GM12878 (cell line): Measurements from ENCODE around the gene FKBP14. TPM values are rescaled to one million over a fixed set of nuclear protein-coding genes. Genes with fewer than 3 reads are reported as not detected.

Source experiments
- ATAC-seq: fragments of 200-7000 bp; cut with Tn5 transposase; 3 replicates; pipeline ENCODE4 v1.9.1; 2020; ENCODE audit warnings: mild to moderate bottlenecking, moderate library complexity
- BruUV-seq: library from RNA; stranded (reverse); fragments of 400-500 nt; replicated peaks from 2 replicates; lab custom pipeline; 2021; lab: Mats Ljungman, UMichigan
- CTCF ChIA-PET: fragments of 300-600 bp; sonication (Branson Sonifier 250); formaldehyde crosslinking; extraction: SDS; loops from one replicate; lab custom pipeline; 2021; ENCODE audit warnings: inconsistent platforms; lab: Yijun Ruan, JAX
- POLR2A ChIA-PET: fragments of 350-600 bp; formaldehyde crosslinking; extraction: SDS; loops from one replicate; lab custom pipeline; 2021; ENCODE audit warnings: inconsistent platforms; lab: Charles Lee
- RAD21 ChIA-PET: fragments of 300-600 bp; sonication (Branson Sonifier 250); formaldehyde crosslinking; loops from one replicate; lab custom pipeline; 2023; ENCODE audit warnings: antibody characterized with exemption; ENCODE audit not compliant: unreplicated experiment; lab: Charles Lee
- SMC1A ChIA-PET: fragments of 300-600 bp; sonication (Branson Sonifier 250); formaldehyde crosslinking; loops from one replicate; lab custom pipeline; 2023; ENCODE audit not compliant: unreplicated experiment, uncharacterized antibody; lab: Charles Lee
- DNase-seq: peaks from one replicate; pipeline ENCODE4 v3.0.0-alpha.2; 2011; ENCODE audit warnings: low read depth, low spot score
- FAIRE-seq: peaks from 3 replicates; lab custom pipeline; 2011; peaks lifted over from hg19 to GRCh38; lab: Jason Lieb, UNC
- H2AFZ ChIP-seq: 2 replicates; pipeline ENCODE4 v1.6.0; 2011; ENCODE audit warnings: low read depth, low read length, control low read depth; ENCODE audit not compliant: control insufficient read depth
- H3K27ac ChIP-seq: 2 replicates; pipeline ENCODE4 v1.5.1; 2011; ENCODE audit warnings: control low read depth; ENCODE audit not compliant: control insufficient read depth, insufficient read depth
- H3K27me3 ChIP-seq, 2 experiments: replicated peaks in 1 of 2; 2 replicates each; pipeline versions ENCODE4 v1.6.0 to v1.6.1; 2011; ENCODE audit warnings: low read length in 1 of 2; ENCODE audit not compliant: control insufficient read depth in 2 of 2, insufficient read depth in 2 of 2
- H3K36me3 ChIP-seq, 2 experiments: 2 replicates each; pipeline ENCODE4 v1.5.1; 2011; ENCODE audit warnings: low read length in 1 of 2; ENCODE audit not compliant: control insufficient read depth in 2 of 2, insufficient read depth in 2 of 2
- H3K4me1 ChIP-seq: 2 replicates; pipeline ENCODE4 v1.6.1; 2011; ENCODE audit warnings: mild to moderate bottlenecking, low read length, moderate library complexity, mixed read lengths; ENCODE audit not compliant: control insufficient read depth, insufficient read depth
- H3K4me2 ChIP-seq: 2 replicates; pipeline ENCODE4 v1.6.0; 2011; ENCODE audit warnings: control low read depth; ENCODE audit not compliant: control insufficient read depth, insufficient read depth
- H3K4me3 ChIP-seq: fragments of 200-600 bp; sonication (generic); 2 replicates; pipeline ENCODE4 v1.5.1; 2016
- H3K79me2 ChIP-seq: 2 replicates; pipeline ENCODE4 v1.6.0; 2011; ENCODE audit warnings: low read length; ENCODE audit not compliant: control insufficient read depth, insufficient read depth
- H3K9ac ChIP-seq: 2 replicates; pipeline ENCODE4 v1.8.0; 2011; ENCODE audit warnings: low read length, control low read depth, mixed read lengths; ENCODE audit not compliant: control insufficient read depth, insufficient read depth
- H3K9me3 ChIP-seq: replicated peaks from 3 replicates; pipeline ENCODE4 v1.5.1; 2011; ENCODE audit warnings: mild to moderate bottlenecking, low read length; ENCODE audit not compliant: control insufficient read depth, insufficient read depth
- H4K20me1 ChIP-seq: 2 replicates; pipeline ENCODE4 v1.6.0; 2011; ENCODE audit not compliant: control insufficient read depth, insufficient read depth
- CBX5 ChIP-seq: sonication (generic); IDR thresholded peaks from 2 replicates; pipeline ENCODE4 v1.6.1; 2016; ENCODE audit warnings: low read depth, moderate library complexity, mild to moderate bottlenecking, inconsistent platforms
- CHD2 ChIP-seq: IDR thresholded peaks from 2 replicates; pipeline ENCODE4 v1.6.1; 2011; ENCODE audit warnings: low read depth, low read length, improper control_type of control experiment, borderline replicate concordance
- E4F1 ChIP-seq: fragments of 450-650 bp; IDR thresholded peaks from 2 replicates; pipeline ENCODE4 v1.6.1; 2018; ENCODE audit warnings: borderline replicate concordance, mild to moderate bottlenecking; ENCODE audit not compliant: partially characterized antibody
- EGR1 ChIP-seq, 2 experiments: IDR thresholded peaks; 1 replicate in 1 of 2; 2 replicates in 1 of 2; pipeline ENCODE4 v1.6.1; 2011 to 2012; ENCODE audit warnings: low read depth in 2 of 2, low read length in 2 of 2, borderline replicate concordance in 1 of 2, mild to moderate bottlenecking in 1 of 2, moderate library complexity in 1 of 2
- ETV6 ChIP-seq, 2 experiments: fragments of 450-650 bp in 1 of 2; IDR thresholded peaks in 1 of 2; conservative IDR thresholded peaks in 1 of 2; 2 replicates each; pipeline ENCODE4 v1.6.1; 2014; ENCODE audit warnings: antibody characterized with exemption in 1 of 2, borderline replicate concordance in 1 of 2, low read depth in 1 of 2, mild to moderate bottlenecking in 1 of 2, moderate library complexity in 1 of 2
- FOS ChIP-seq: IDR thresholded peaks from 3 replicates; pipeline ENCODE4 v1.6.1; 2011; ENCODE audit warnings: borderline replicate concordance; ENCODE audit not compliant: insufficient read length; ENCODE audit errors: extremely low read depth
- HDAC6 ChIP-seq: fragments of 200-600 bp; sonication (generic); IDR thresholded peaks from one replicate; pipeline ENCODE4 v1.8.0; 2017; ENCODE audit warnings: antibody characterized with exemption; ENCODE audit not compliant: unreplicated experiment
- HDGF ChIP-seq: fragments of 450-650 bp; IDR thresholded peaks from 2 replicates; pipeline ENCODE4 v1.6.1; 2016; ENCODE audit warnings: antibody characterized with exemption
- IKZF1 ChIP-seq: fragments of 450-650 bp; conservative IDR thresholded peaks from 2 replicates; pipeline ENCODE4 v1.6.1; 2017; ENCODE audit warnings: antibody characterized with exemption, mild to moderate bottlenecking
- KDM1A ChIP-seq: fragments of 200-600 bp; sonication (generic); IDR thresholded peaks from 2 replicates; pipeline ENCODE4 v1.6.1; 2016; ENCODE audit warnings: borderline replicate concordance
- LARP7 ChIP-seq: fragments of 450-650 bp; IDR thresholded peaks from 2 replicates; pipeline ENCODE4 v1.6.1; 2017; ENCODE audit warnings: mild to moderate bottlenecking
- MYB ChIP-seq: fragments of 150-350 bp; IDR thresholded peaks from 2 replicates; pipeline ENCODE4 v1.6.1; 2014; ENCODE audit warnings: mild to moderate bottlenecking, low read depth, low read length, borderline replicate concordance
- NFYB ChIP-seq: IDR thresholded peaks from 2 replicates; pipeline ENCODE4 v1.6.1; 2011; ENCODE audit warnings: low read depth, mild to moderate bottlenecking, low read length, improper control_type of control experiment, moderate library complexity; ENCODE audit not compliant: insufficient read depth
- NR2C1 ChIP-seq: fragments of 450-650 bp; IDR thresholded peaks from 2 replicates; pipeline ENCODE4 v1.6.1; 2017; ENCODE audit warnings: antibody characterized with exemption, mild to moderate bottlenecking, moderate library complexity
- PAX8 ChIP-seq: fragments of 450-650 bp; IDR thresholded peaks from 2 replicates; pipeline ENCODE4 v1.6.1; 2017; ENCODE audit warnings: mild to moderate bottlenecking, moderate library complexity
- PML ChIP-seq: IDR thresholded peaks from 2 replicates; pipeline ENCODE4 v1.6.1; 2012; ENCODE audit warnings: low read length, inconsistent platforms
- SUZ12 ChIP-seq: fragments of 200-600 bp; sonication (generic); IDR thresholded peaks from one replicate; pipeline ENCODE4 v1.6.1; 2018; ENCODE audit warnings: antibody characterized with exemption, mild to moderate bottlenecking; ENCODE audit not compliant: unreplicated experiment
- WGBS: methylation state at CpG from one replicate; pipeline ENCODE4 v1.1.6; 2016; ENCODE audit warnings: low lambda C conversion rate; ENCODE audit not compliant: insufficient replicate concordance, insufficient coverage; ENCODE audit errors: missing lambda C conversion rate; 5-methylcytosine and 5-hydroxymethylcytosine counted together
- in situ Hi-C: fragments of 300-500 bp; cut with MboI; formaldehyde crosslinking; loops from 9 replicates; pipeline ENCODE4 v1.14.3; 2018; ENCODE audit warnings: mixed read lengths
- intact Hi-C: fragments of 100-400 bp; cut with micrococcal nuclease; formaldehyde crosslinking; loops from one replicate; pipeline ENCODE4 v1.14.2; 2022; ENCODE audit not compliant: unreplicated experiment
- polyA plus RNA-seq, 11 experiments: library from polyadenylated mRNA; depleted of rRNA in 4 of 11; unstranded in 6 of 11; stranded (reverse) in 5 of 11; fragments of >200 nt; fragmentation: Nextera tagmentation in 4 of 11; fragmentation: Illumina TruSeq in 1 of 11; extraction: Ambion mirVana in 4 of 11; extraction: Trizol in 1 of 11; gene quantifications; 1 replicate in 1 of 11; 2 replicates in 10 of 11; pipeline versions ENCODE4 v1.2.1 to v1.2.3, GENCODE V29; 2011 to 2016; ENCODE audit warnings: inconsistent platforms in 2 of 11, missing spikeins in 2 of 11, low read depth in 1 of 11
- total RNA-seq, 4 experiments: library from RNA; depleted of rRNA in 3 of 4; stranded (reverse); fragments of >200 nt in 3 of 4; fragmentation: Illumina TruSeq in 1 of 4; extraction: Trizol in 1 of 4; gene quantifications; 2 replicates each; pipeline versions ENCODE4 v1.2.1 to v1.2.3, GENCODE V29; 2013 to 2021

FKBP14 gene
- total and polyA plus RNA-seq, 10 of the 15 experiments (the other 5 are each of a cell fraction or from before 2014, with no cell fraction given), result 2.7 to 8.9 (median 5.6) TPM

- ChIA-PET RAD21 (interaction anchor here (1.0 to 2.0 kb wide), 3 partner anchors 17 to 39 kb away, joined by 3 to 9 read pairs (median 5); partner anchors contain the start of gene PLEKHA8), SMC1A (interaction anchor here (0.6 to 2.4 kb wide), 7 partner anchors 9 to 62 kb away, joined by 3 to 9 read pairs (median 4); no protein-coding TSS in a partner anchor), POLR2A (interaction anchor here (0.5 to 2.7 kb wide), 4 partner anchors 18 to 88 kb away, joined by 3 to 15 read pairs (median 4); partner anchors contain the start of gene FKBP14), CTCF (interaction anchor here (0.7 to 2.0 kb wide), 5 partner anchors 11 to 74 kb away, joined by 3 to 8 read pairs (median 4); no protein-coding TSS in a partner anchor)
- Histone ChIP-seq H3K4me1 (peaks cover 9% of the 10 kb centered on the region; the same call in 1 of the 2 replicates), H3K27ac (peak overlapping the region; percentile 89), H3K27me3 (no peaks in the 10 kb centered on the region), H3K9ac (peak overlapping the region; percentile 89), H3K9me3 (no peaks in the 10 kb centered on the region), H3K4me3 (peak overlapping the region; percentile 85), H4K20me1 (no peaks in the 10 kb centered on the region), H3K36me3 (no peaks in the 10 kb centered on the region), H3K79me2 (peaks cover 56% of the 10 kb centered on the region), H3K4me2 (peak overlapping the region; percentile 84), H2AFZ (peak overlapping the region; percentile 70)
- in situ Hi-C loops, result no loop called here
- ATAC-seq (peak; percentile 66), FAIRE-seq (no peak), DNase-seq (peak; percentile 63)
- TSS peak; percentile 88 for BruUV-seq
- WGBS, result under 1% methylated on average over 71 of the region's 75 CpGs
- intact Hi-C loops, result loop anchor here (2.0 kb wide), 1 partner anchor 38 kb away; the partner anchor contains the start of gene FKBP14
- no peak for TF ChIP-seq PML
- TF ChIP-seq EGR1 (IDR thresholded peaks at IDR 0.05; ENCODE audit: borderline replicate concordance in 1 of 2, low read depth in 2 of 2, low read length in 2 of 2), result no peak
- no peak for TF ChIP-seq MYB
- no peak for TF ChIP-seq SUZ12
- no peak for TF ChIP-seq NR2C1
- peak in 1 of 2 experiments; percentile 44; a peak in 1 of 4 replicates for TF ChIP-seq ETV6 (conservative IDR thresholded peaks at IDR 0.05 in 1 of 2, IDR thresholded peaks at IDR 0.05 in 1 of 2; ENCODE audit: borderline replicate concordance in 1 of 2, low read depth in 1 of 2)
- peak; percentile 72; the same call in 1 of the 2 replicates for TF ChIP-seq CHD2
- TF ChIP-seq IKZF1, result peak; percentile 66
- TF ChIP-seq FOS, result no peak
- TF ChIP-seq HDGF, result peak; percentile 58; the same call in 1 of the 2 replicates
- TF ChIP-seq LARP7, result peak; percentile 77
- no peak for TF ChIP-seq PAX8
- 0 out of 2 replicates have a peak, but pooled peaks have one; percentile 33 for TF ChIP-seq CBX5
- TF ChIP-seq E4F1, result no peak
- TF ChIP-seq NFYB, result no peak
- no peak for TF ChIP-seq HDAC6
- TF ChIP-seq KDM1A, result no peak
Observed at GRCh38 chr7:29988424-29989256, 37.9 kb downstream of the FKBP14 start.
